Suppressor macrophage (primary cell): ENCODE data around the gene PHACTR3.
A peak's percentile ranks its signal among the peaks of the same experiment; 100 is the strongest.

ENCODE experiments used
- DNase-seq, 4 experiments: peaks; one replicate each; pipeline ENCODE4 v3.0.0-alpha.2; 2020 to 2022

PHACTR3 gene

GRCh38 chr20:59703046-59703445 is 98.7 kb downstream of the PHACTR3 start:
- no peak for DNase-seq

- DNase-seq: no peak
Measured at GRCh38 chr20:59705651-59706399, 101.5 kb downstream of the PHACTR3 start.

- no peak for DNase-seq
Measured at GRCh38 chr20:59706400-59706693, 102.0 kb downstream of the PHACTR3 start.

- DNase-seq: no peak
Measured at GRCh38 chr20:59708326-59708725, 104.0 kb downstream of the PHACTR3 start.

- no peak for DNase-seq
Measured at GRCh38 chr20:59709636-59710035, 105.3 kb downstream of the PHACTR3 start.

GRCh38 chr20:59718071-59718470 is 113.7 kb downstream of the PHACTR3 start:
- peak in 3 of 4 experiments; percentile 37 to 43 (median 41) for DNase-seq

GRCh38 chr20:59718751-59719150 is 114.4 kb downstream of the PHACTR3 start:
- DNase-seq: peak; percentile 9 to 40 (median 36)

GRCh38 chr20:59720013-59720412 is 115.7 kb downstream of the PHACTR3 start:
- no peak for DNase-seq

GRCh38 chr20:59721386-59721785 is 117.0 kb downstream of the PHACTR3 start:
- no peak for DNase-seq

GRCh38 chr20:59723108-59723500 is 118.8 kb downstream of the PHACTR3 start:
- DNase-seq: peak; percentile 82 to 92 (median 88)

GRCh38 chr20:59723607-59724456 is 119.5 kb downstream of the PHACTR3 start:
- peak in 1 of 4 experiments; percentile 9 for DNase-seq

GRCh38 chr20:59724457-59725366 is 120.4 kb downstream of the PHACTR3 start:
- DNase-seq: no peak

GRCh38 chr20:59725476-59726280 is 121.3 kb downstream of the PHACTR3 start:
- no peak for DNase-seq

- peak; percentile 13 to 33 (median 26) for DNase-seq
Measured at GRCh38 chr20:59726281-59726595, 121.9 kb downstream of the PHACTR3 start.

- no peak for DNase-seq
Measured at GRCh38 chr20:59728722-59729430, 124.5 kb downstream of the PHACTR3 start.

GRCh38 chr20:59729506-59729905 is 125.2 kb downstream of the PHACTR3 start:
- no peak for DNase-seq

GRCh38 chr20:59730722-59731121 is 126.4 kb downstream of the PHACTR3 start:
- DNase-seq: no peak

GRCh38 chr20:59731376-59731775 is 127.0 kb downstream of the PHACTR3 start:
- DNase-seq: no peak

GRCh38 chr20:59733351-59733750 is 129.0 kb downstream of the PHACTR3 start:
- DNase-seq: peak; percentile 57 to 79 (median 76)

GRCh38 chr20:59735486-59735885 is 131.1 kb downstream of the PHACTR3 start:
- no peak for DNase-seq

- DNase-seq: peak in 2 of 4 experiments; percentile 16 to 33
Measured at GRCh38 chr20:59735917-59736316, 131.6 kb downstream of the PHACTR3 start.
